ENCODE measurements around the gene SPIRE1.

DNA sequence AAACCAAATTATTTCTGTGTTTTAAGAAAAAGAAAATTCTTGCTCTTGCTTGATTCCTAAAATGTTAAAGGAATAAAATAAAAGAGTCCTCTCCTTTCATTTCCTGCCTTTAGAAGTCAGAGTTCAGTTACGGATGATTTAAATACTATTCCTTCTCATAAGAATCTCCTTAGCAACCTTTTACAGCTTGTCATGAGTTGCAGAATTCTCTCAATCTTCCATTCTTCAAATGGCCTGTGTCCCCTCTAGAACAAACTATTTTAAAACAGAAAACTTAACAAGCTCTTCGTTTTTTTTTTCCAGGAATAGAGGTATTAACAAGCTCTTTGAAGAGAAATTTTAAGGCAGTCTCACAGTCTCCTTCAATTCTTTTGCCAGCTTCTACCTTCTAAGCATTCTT lies 42.2 kb downstream of the SPIRE1 start:
- TF ChIP-seq, protein P1, sequence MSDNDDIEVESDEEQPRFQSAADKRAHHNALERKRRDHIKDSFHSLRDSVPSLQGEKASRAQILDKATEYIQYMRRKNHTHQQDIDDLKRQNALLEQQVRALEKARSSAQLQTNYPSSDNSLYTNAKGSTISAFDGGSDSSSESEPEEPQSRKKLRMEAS (IDR thresholded peaks at IDR 0.05) = no peak
- TF ChIP-seq EGR1 (IDR thresholded peaks at IDR 0.05) (no peak), CEBPB (IDR thresholded peaks at IDR 0.05) (no peak), CREB1 (IDR thresholded peaks at IDR 0.05; ENCODE audit: low read depth) (no peak)

Measured in Ishikawa (cell line).